HG03442 (cell line): ENCODE data around the gene POLR1A.

ENCODE experiments used
- ATAC-seq: cut with Tn5 transposase; IDR thresholded peaks from one replicate; pipeline ENCODE4 v1.9.1; 2021; ENCODE audit warnings: mild to moderate bottlenecking, moderate library complexity; ENCODE audit not compliant: unreplicated experiment

POLR1A gene

DNA sequence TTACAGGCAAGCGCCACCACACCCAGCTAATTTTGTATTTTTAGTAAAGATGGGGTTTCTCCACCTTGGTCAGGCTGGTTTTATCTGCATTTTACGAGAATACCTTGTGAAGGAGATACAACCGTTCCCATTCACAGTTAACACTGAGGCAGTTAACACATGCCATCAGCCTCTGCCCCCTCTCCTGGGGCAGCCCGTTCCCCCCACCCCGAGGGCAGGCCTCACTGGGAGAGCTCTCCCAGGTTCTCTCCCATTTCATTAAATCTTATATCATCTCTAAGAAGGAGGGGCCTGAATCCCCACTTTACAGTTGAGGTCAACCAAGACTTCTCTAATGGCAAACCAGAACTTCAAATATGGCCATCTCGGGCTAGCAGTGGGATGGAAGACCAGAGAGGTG lies 121.9 kb downstream of the POLR1A start:
- no peak for ATAC-seq

DNA sequence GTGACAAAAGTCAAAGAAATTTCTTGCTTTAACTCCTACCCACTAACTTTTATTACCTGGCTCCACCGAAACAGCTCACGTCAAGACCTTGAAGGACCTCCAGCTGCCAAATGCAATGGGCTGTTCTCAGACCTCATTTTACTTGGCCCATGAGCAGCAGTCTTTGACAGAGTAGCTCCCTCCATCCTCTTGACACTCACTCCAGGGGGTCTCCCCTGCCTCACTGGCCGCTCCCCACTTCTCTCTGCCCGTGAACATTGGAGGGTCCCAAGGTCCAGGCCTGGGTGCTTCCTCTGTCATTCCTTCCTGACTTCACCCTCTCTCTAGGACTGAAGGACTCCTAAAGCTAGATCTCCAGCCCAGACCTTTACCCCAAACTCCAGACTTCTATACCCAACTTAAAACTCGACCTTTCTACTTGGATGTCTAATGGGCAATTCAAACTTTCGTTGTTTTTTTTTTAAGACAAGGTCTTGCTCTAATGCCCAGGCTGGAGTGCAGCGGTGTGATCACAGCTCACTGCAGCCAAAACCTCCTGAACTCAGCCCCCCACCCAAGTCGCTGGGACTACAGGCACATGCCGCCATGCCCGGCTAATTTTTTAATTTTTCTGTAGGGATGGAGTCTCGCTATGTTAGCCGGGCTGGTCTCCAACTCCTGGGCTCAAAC lies 124.0 kb downstream of the POLR1A start:
- ATAC-seq = no peak

GRCh38 chr2:85978883-85979780 lies 126.6 kb downstream of the POLR1A start:
- no peak for ATAC-seq

- no peak for ATAC-seq
Measured at GRCh38 chr2:85976106-85976920, 129.4 kb downstream of the POLR1A start.

GRCh38 chr2:85975581-85975980 lies 130.1 kb downstream of the POLR1A start:
- ATAC-seq = no peak

GRCh38 chr2:85974390-85974789 lies 131.3 kb downstream of the POLR1A start:
- ATAC-seq = no peak

GRCh38 chr2:85972355-85972754 lies 133.3 kb downstream of the POLR1A start:
- ATAC-seq = no peak

- no peak for ATAC-seq
Measured at GRCh38 chr2:85971366-85971765, 134.3 kb downstream of the POLR1A start.
